GM19438 (cell line): ENCODE results near the gene BCL2L11.

Source experiments
- ATAC-seq: cut with Tn5 transposase; IDR thresholded peaks from one replicate; pipeline ENCODE4 v1.9.1; 2021; ENCODE audit warnings: low read depth; ENCODE audit not compliant: unreplicated experiment

Gene BCL2L11

GRCh38 chr2:111188681-111189080 lies 68.0 kb downstream of the BCL2L11 start:
- ATAC-seq, result no peak

DNA sequence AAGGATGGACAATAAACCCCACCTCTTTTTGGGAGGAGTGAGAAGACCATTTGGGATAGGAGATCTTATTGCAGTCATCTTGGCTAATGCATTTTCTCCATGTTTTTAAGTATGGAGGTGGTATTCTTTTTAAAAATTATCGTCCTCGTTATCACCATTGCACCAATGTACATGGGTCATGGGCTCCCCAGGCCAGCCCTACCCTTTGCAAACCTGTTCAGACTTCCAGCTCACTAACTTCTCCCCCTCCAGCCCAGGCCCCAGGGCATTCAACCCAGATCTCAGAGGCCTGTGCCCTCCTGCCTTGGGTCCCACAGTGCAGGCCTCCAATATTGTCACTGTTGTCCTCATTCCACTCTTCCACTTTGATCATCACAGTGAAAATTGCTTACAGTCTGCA lies 68.4 kb downstream of the BCL2L11 start:
- ATAC-seq, result no peak

- no peak for ATAC-seq
Observed at GRCh38 chr2:111190816-111191540, 70.3 kb downstream of the BCL2L11 start.

DNA sequence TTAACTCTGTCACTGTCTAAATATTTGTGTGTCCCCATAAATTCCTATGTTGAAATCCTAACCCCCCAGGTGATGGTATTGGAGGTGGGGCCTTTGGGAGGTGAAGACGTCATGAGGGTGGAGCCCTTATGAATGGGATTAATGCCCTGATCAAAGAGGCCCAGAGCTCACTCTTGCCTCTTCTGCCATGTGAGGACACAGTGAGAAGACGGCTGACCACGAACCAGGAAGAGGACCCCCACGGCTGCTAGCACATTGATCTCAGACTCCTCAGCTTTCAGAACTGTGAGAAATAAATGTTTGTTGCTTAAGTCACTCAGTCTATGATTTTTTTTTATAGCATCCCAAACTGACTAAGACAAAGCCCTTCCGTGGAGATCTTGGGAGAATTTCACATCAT lies 71.2 kb downstream of the BCL2L11 start:
- ATAC-seq, result no peak

- no peak for ATAC-seq
Observed at GRCh38 chr2:111192776-111193368, 72.2 kb downstream of the BCL2L11 start.

DNA sequence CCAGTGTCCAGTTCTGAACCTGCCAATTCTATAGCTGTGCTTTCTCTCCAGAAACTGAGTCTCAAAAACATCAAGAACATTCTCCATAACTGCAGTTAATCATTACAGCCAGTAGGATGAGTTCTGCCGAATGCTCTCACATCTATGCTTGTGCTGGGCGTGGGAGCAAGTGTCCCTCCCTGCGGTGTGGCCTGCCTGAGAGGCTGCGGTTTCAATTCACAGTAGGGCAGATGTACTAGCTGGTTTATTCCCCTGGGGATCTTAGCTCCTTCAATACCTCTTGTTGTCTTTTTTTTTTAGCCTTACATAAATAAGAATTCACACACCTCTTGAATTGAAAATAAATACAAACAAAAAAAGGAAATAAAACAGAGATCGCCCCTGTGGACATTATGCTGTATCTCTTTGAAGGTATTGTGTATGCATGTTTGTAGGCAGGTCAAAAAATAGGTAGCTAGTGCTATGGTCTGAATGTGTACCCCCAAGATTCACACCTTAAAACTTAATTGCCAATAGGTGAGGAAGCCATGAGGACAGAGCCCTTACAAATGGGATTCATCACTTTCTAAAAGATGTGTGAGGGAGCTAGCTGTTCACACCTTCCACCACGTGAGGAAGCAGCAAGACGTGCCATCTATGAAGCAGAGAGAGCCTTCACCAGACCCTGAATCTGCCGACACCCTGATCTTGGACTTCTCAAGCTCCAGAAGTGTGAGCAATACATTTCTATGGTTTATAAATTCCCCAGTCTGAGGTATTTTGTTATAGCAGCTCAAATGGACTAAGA lies 74.3 kb downstream of the BCL2L11 start:
- peak; percentile 77 for ATAC-seq

DNA sequence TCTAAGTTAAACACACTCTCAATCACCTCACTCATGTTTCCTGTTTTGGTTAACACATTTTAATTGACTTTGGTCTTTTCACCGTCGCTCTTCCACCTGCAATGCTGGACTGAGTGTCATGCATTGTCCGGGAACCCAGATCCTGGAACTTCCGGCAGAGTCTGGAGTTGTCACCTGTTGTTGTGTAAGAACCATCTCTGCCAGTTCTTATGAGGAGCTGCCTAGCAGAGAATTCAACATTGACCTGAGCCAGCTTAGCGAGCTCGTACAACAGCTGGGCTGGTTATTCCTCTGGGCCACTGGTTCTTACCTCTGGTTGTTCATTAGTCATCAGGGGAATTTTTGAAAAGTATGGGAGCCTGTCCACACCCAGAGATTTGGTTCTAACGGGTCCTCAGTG lies 75.7 kb downstream of the BCL2L11 start:
- ATAC-seq, result no peak

GRCh38 chr2:111198701-111199100 lies 78.0 kb downstream of the BCL2L11 start:
- no peak for ATAC-seq

- no peak for ATAC-seq
Observed at GRCh38 chr2:111199840-111200239, 79.1 kb downstream of the BCL2L11 start.

DNA sequence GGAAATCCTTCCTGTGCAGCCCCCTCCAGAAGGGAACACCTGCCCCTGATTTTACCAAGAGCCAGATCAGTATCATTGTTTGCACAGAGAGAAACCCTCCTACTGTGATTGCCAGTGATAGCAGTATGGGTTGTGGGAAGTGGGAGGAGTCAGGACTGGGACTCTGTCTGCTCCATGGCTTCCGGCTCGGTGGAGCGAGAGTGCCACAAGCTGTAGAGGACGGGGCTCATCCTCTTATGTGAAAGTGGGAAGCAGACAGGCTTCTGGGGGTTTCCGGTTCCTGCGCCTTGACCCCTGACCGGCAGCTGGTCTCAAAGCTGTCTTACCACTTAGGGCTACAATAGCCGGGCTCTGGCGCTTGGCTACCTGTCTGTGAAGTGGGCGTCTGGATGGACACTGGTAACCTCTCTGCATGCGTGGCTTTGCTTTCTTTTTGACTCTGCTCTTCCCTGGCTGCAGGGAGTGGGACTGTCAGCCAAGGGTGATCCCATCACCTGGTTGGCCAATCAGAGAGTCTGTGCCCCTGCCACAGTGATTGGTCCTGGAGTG lies 79.7 kb downstream of the BCL2L11 start:
- no peak for ATAC-seq

DNA sequence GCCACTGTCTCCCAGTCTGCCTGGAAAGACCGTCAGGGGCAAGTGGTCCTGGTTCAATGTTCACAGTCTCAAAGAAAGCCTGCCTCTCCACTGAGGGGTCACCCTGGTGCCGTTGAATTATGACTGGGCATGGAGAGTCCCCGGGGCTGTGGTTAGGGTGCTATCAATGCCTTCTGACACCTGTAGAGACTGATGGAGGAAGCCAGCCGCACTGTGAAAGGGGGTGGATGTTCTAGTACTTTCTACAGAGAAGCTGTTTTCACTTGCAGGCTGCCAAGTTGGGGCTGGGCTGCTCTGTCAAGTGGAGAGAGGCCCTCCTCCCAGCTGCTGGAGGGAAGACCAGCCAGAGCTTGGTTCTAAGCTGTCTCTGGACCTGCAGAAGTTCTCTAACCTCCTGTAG lies 80.5 kb downstream of the BCL2L11 start:
- ATAC-seq, result peak; percentile 57

- no peak for ATAC-seq
Observed at GRCh38 chr2:111202266-111203040, 81.7 kb downstream of the BCL2L11 start.

DNA sequence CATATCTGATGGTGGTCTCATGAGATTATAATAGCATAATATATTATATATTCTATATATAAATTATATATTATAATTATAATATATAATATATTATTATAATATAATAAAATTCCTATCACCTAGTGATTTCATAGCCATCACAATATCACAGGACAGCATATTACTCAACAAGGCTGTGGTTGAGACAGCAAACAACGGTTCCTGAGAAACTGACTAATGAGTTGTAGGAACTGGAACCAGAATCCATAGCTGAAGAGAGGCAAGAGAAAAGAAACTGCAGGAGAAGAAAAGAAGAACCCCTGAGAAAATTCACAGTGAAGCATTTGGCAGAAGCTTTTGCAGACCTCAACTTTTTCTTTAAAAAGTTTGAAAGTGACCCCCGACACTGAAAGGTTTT lies 84.0 kb downstream of the BCL2L11 start:
- no peak for ATAC-seq

DNA sequence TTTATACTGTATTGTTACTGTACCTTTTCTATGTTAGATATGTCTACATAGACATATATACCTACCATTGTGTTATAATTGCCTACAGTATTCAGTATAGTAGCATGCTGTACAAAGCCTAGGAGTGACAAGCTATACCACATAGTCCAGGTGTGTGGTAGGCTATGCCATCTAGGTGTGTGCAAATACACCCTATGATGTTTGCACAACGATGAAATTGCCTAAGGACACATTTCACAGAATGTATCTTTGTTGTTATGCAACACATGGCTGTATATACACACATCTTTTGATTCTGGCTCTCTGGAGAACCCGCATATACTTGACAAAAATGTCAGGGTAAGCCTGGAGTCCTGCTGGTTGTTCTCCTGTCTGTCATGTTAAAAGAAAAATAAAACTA lies 85.1 kb downstream of the BCL2L11 start:
- no peak for ATAC-seq

GRCh38 chr2:111207851-111208250 lies 87.1 kb downstream of the BCL2L11 start:
- ATAC-seq, result no peak

GRCh38 chr2:111208639-111209038 lies 87.9 kb downstream of the BCL2L11 start:
- ATAC-seq, result peak; percentile 9

DNA sequence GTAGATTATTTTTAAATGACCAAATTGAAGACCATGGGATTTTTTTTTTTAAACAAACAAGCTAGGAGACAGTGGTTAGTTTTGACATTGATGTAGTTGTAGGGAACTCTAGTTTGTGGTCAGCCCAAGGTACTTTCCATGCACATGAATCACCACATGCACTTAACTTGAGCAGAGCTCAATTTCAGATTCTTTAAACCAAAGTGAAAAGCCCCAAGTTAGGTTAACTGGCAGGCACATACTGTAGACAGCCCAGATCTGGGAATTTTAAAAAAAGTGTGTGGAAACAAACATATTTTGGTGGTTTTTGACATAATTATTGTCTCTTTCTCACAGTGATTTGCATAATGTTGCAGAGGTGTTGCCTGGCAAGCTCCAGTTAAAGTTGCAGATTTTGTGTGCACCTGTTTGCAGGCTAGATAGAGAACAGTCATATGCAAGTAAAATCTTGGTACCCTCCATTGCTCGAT lies 88.4 kb downstream of the BCL2L11 start:
- ATAC-seq, result peak; percentile 95

DNA sequence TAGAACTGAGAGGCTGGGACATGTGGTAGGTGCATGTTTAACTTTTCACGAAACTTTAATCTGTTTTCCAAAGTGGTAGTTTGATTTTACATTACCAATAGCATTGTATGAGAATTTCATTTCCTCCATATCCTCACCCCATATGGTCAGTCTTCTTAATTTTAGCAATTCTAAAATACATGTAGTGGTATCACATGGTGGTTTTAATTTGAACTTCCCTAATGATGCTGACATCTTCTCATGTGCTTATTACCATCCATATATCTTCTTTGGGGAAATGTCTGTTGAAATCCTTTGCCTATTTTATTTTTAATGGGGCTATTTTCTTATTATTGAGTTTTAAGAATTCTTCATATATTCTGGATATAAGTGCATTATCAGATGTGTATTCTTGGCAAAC lies 89.3 kb downstream of the BCL2L11 start:
- no peak for ATAC-seq

GRCh38 chr2:111213877-111214276 lies 93.2 kb downstream of the BCL2L11 start:
- no peak for ATAC-seq

DNA sequence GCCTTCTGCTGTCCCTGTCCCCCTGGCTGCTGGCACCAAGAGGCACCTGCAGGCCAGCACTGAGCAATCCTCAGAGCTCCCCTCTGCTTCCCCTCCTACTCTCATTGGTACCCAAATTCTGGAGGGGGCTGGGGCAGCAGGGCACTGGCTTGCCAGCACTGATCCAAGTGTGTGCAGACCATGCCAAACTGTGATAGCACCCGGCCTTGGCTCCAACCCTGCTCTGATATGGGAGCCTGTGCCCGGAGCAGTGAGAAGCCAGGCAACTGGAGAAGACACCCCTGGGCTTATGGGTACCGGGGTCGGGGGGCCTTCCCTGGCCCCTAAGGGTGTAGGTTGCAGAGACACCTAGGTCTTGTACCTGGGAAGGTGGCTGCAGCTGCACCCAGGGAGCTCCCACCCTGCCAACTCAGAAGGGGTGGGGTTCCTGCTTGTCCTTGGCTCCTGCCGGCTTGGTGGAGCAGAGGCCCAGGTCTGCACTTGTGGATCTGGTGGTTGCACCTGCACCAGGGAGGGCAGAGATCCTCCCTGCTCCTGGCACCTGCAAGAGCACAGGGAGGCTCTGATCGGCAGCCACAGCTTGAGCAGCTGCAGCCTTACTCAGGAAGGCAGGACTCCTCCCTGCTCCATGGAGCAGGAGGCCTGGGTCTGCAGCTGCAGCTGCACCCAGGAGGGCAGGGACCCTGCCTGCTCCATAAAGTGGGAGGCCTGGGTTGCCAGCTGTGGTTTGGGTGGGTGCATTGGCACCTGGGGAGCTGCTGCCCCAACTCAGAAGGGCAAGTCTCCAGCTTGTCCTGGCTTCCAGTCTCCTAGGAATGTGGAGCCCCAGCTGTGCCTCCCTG lies 96.3 kb downstream of the BCL2L11 start:
- no peak for ATAC-seq
